CD4-positive, alpha-beta memory T cell (primary cell): ENCODE results near the gene LLGL2. TPM values are rescaled to one million over a fixed set of nuclear protein-coding genes. Genes with fewer than 3 reads are reported as not detected.
A peak's percentile ranks its signal among the peaks of the same experiment; 100 is the strongest.

Source experiments
- CTCF ChIA-PET: fragments of 350-600 bp; sonication (Branson Sonifier 250); formaldehyde crosslinking; loops from one replicate; lab custom pipeline; 2021; ENCODE audit warnings: inconsistent platforms; ENCODE audit not compliant: partially characterized antibody; lab: Charles Lee
- POLR2A ChIA-PET: fragments of 350-600 bp; sonication (Branson Sonifier 250); formaldehyde crosslinking; loops from one replicate; lab custom pipeline; 2021; ENCODE audit not compliant: partially characterized antibody; lab: Charles Lee
- DNase-seq, 5 donors: peaks; one replicate each; pipeline versions ENCODE4 v3.0.0 to v3.0.0-alpha.2; 2020 to 2022; ENCODE audit warnings: mixed read lengths in 1 of 5
- H3K27ac ChIP-seq: one replicate; pipeline ENCODE4 v1.7.0; 2013; ENCODE audit warnings: low read depth, low read length
- H3K27me3 ChIP-seq: 2 replicates; pipeline ENCODE4 v1.7.0; 2013; ENCODE audit warnings: mild to moderate bottlenecking, low read length, moderate library complexity; ENCODE audit not compliant: insufficient read depth
- H3K36me3 ChIP-seq: 2 replicates; pipeline ENCODE4 v1.7.0; 2013; ENCODE audit warnings: mild to moderate bottlenecking, low read length, moderate library complexity; ENCODE audit not compliant: insufficient read depth
- H3K4me1 ChIP-seq: 2 replicates; pipeline ENCODE4 v1.7.0; 2013; ENCODE audit warnings: mild to moderate bottlenecking, low read length, moderate library complexity; ENCODE audit not compliant: insufficient read depth
- H3K4me3 ChIP-seq, 2 donors: one replicate each; pipeline ENCODE4 v1.7.0; 2013; ENCODE audit warnings: low read length in 2 of 2, mild to moderate bottlenecking in 1 of 2
- H3K9me3 ChIP-seq, 2 donors: one replicate each; pipeline ENCODE4 v1.7.0; 2013; ENCODE audit warnings: low read length in 2 of 2, control low read depth in 1 of 2; ENCODE audit not compliant: control insufficient read depth in 1 of 2
- H3K27ac Mint-ChIP-seq, 7 donors: one replicate each; pipeline ENCODE4 v1.8.0; 2020 to 2021; ENCODE audit warnings: mixed read lengths in 7 of 7, mild to moderate bottlenecking in 6 of 7, inconsistent platforms in 3 of 7, moderate library complexity in 3 of 7
- H3K27me3 Mint-ChIP-seq, 2 donors: one replicate each; pipeline ENCODE4 v1.8.0; 2020 to 2021; ENCODE audit warnings: mixed read lengths in 2 of 2
- H3K36me3 Mint-ChIP-seq, 2 donors: one replicate each; pipeline ENCODE4 v1.8.0; 2020 to 2021; ENCODE audit warnings: mixed read lengths in 2 of 2, inconsistent platforms in 1 of 2, mild to moderate bottlenecking in 1 of 2
- H3K4me1 Mint-ChIP-seq, 4 donors: one replicate each; pipeline ENCODE4 v1.8.0; 2020 to 2021; ENCODE audit warnings: mixed read lengths in 4 of 4, mild to moderate bottlenecking in 1 of 4
- H3K4me3 Mint-ChIP-seq, 8 donors: one replicate each; pipeline ENCODE4 v1.8.0; 2020 to 2021; ENCODE audit warnings: mixed read lengths in 8 of 8, mild to moderate bottlenecking in 7 of 8, moderate library complexity in 6 of 8, inconsistent platforms in 3 of 8
- H3K9me3 Mint-ChIP-seq, 8 donors: one replicate each; pipeline ENCODE4 v1.8.0; 2020 to 2021; ENCODE audit warnings: mixed read lengths in 8 of 8, mild to moderate bottlenecking in 5 of 8, inconsistent platforms in 3 of 8, moderate library complexity in 1 of 8
- intact Hi-C: fragments of 100-400 bp; cut with micrococcal nuclease; formaldehyde crosslinking; loops from one replicate; pipeline ENCODE4 v1.15.1; 2023
- polyA plus RNA-seq, 2 donors: library from polyadenylated mRNA; unstranded; fragments of 300-500 nt; fragmentation: Illumina TruSeq; gene quantifications; one replicate each; pipeline ENCODE4 v1.2.3, GENCODE V29; 2021
- total RNA-seq, 2 experiments: library from RNA; stranded (reverse); gene quantifications; one replicate each; pipeline ENCODE4 v1.2.3, GENCODE V29; 2021

LLGL2 gene
- total and polyA plus RNA-seq, 4 experiments from 2014 or later = 19.3 to 43.6 (median 32.2) TPM

DNA sequence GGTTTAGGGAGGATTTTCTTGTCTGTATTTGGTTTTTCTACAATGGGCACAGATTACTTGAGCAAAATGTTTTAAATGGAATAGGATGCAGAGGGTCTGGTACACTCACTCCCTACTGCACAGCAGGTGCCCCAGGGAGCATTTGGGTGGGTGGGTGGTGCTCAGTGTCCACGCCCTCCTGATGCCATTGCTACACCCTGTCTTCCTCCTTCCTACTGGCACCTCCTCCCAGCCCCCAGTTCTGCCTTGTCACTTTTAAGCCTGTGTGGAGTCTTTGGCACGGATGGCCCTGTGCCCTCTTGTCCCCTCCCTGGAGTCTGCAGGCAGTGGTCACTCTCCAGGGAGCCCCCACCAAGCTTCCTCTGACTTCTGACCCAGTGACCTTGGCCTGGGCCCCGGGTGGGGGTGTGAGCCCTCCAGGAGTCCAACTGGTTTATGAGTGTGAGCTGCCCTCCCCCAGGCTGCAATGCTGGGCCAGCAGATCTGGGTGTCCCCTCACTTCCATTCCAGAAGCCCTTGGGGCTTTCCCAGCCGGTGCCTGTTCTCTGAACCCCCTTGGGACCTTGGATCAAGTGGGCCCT, 15.5 kb downstream of the LLGL2 start:
- ChIA-PET CTCF (no interaction called here), POLR2A (no interaction called here)
- no peak overlapping the region for H3K27ac ChIP-seq
- Mint-ChIP-seq H3K4me1 (peaks cover 0 to 15% (median under 1%) of the 10 kb centered on the region in 4 donors), H3K27ac (no peak overlapping the region), H3K4me3 (no peak overlapping the region), H3K36me3 (peaks cover 3 to 5% of the 10 kb centered on the region in 2 donors), H3K9me3 (no peaks in the 10 kb centered on the region), H3K27me3 (no peaks in the 10 kb centered on the region)
- no peak for DNase-seq
- peaks cover 3% of the 10 kb centered on the region for H3K4me1 ChIP-seq
- H3K4me3 ChIP-seq = no peak overlapping the region
- H3K9me3 ChIP-seq = no peaks in the 10 kb centered on the region
- intact Hi-C loops = no loop called here
- H3K27me3 ChIP-seq = no peaks in the 10 kb centered on the region
- H3K36me3 ChIP-seq = no peaks in the 10 kb centered on the region

DNA sequence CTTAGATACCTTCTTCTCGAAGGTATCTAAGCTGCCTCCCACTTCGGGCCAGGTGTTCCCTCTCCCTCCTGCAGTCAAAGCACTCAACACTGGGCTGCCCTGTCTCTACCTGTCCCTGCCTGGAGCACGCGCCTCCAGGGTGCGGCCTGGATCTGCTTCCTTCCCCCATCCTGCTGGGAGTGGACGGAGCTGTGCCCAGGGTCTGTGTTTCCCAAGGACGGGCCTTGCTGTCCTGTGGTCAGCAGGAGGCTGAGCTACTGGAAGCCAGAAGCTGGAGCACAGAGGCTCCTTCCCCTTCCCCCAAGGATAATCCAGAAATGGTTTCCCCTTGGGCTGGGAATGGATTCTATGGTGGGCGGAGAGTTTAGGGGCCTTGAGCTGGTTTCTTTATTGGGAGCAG, 16.7 kb downstream of the LLGL2 start:
- POLR2A ChIA-PET = no interaction called here

DNA sequence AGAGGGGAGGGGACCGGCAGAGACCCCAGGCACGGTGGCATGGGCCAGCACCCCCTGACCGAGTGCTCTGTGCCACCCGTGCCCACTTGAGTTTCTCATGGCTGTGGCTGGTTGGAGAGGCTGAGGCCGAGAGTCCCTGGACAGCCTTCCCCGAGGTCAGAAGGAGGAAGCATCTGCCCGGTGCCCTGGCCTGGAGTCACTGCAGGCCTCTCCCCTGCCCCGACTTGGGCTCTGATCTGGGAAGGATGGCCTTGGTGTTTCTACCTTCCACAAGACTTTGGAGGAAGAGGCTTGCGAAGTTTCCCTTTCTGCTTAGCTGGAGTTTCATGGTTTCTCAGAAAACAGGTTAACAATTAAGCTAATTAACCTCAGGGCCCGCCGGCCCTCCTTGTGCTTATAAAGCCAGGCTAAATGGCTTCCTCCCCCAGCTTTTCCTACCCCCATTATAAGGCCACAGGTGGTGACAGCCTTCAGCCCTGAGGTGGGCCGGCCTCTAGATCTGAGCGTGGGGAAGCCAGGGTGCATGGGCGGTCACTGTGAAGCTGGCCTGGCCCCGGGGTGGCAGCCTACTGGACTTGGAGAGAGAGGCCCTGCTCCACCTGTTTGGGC, 17.3 kb downstream of the LLGL2 start:
- H3K27me3 Mint-ChIP-seq = no peaks in the 10 kb centered on the region
- no peak for DNase-seq
- no peak overlapping the region for H3K27ac Mint-ChIP-seq
- H3K36me3 Mint-ChIP-seq = peaks cover 3 to 9% of the 10 kb centered on the region in 2 donors
- Histone ChIP-seq H3K4me3 (no peak overlapping the region), H3K9me3 (no peaks in the 10 kb centered on the region), H3K4me1 (no peaks in the 10 kb centered on the region), H3K36me3 (no peaks in the 10 kb centered on the region), H3K27ac (no peak overlapping the region), H3K27me3 (no peaks in the 10 kb centered on the region)
- ChIA-PET POLR2A (no interaction called here), CTCF (interaction anchor here (1.1 kb wide), 1 partner anchor 665 kb away, joined by 3 read pairs; no protein-coding TSS in a partner anchor)
- no peak overlapping the region for H3K4me3 Mint-ChIP-seq
- H3K9me3 Mint-ChIP-seq = no peaks in the 10 kb centered on the region
- intact Hi-C loops = no loop called here
- H3K4me1 Mint-ChIP-seq = peaks cover 0 to 11% (median 0%) of the 10 kb centered on the region in 4 donors

More for the DNA sequence above, 16.7 kb downstream of the LLGL2 start:
- Histone ChIP-seq H3K27me3 (no peaks in the 10 kb centered on the region), H3K4me1 (no peaks in the 10 kb centered on the region), H3K36me3 (no peaks in the 10 kb centered on the region), H3K27ac (no peak overlapping the region), H3K4me3 (no peak overlapping the region), H3K9me3 (no peaks in the 10 kb centered on the region)
- CTCF ChIA-PET = interaction anchor here (1.1 kb wide), 1 partner anchor 664 kb away, joined by 3 read pairs; no protein-coding TSS in a partner anchor
- no peak for DNase-seq
- Mint-ChIP-seq H3K9me3 (no peaks in the 10 kb centered on the region), H3K4me3 (no peak overlapping the region), H3K27me3 (no peaks in the 10 kb centered on the region), H3K36me3 (peaks cover 3 to 5% of the 10 kb centered on the region in 2 donors), H3K4me1 (peaks cover 0 to 11% (median 0%) of the 10 kb centered on the region in 4 donors), H3K27ac (peak overlapping the region in 1 of 7 donors; percentile 65)
- intact Hi-C loops = no loop called here

GRCh38 chr17:75544250-75544649, 18.8 kb downstream of the LLGL2 start:
- intact Hi-C loops = no loop called here
- Histone ChIP-seq H3K27ac (no peak overlapping the region), H3K9me3 (no peaks in the 10 kb centered on the region), H3K4me1 (no peaks in the 10 kb centered on the region), H3K4me3 (no peak overlapping the region), H3K36me3 (no peaks in the 10 kb centered on the region), H3K27me3 (no peaks in the 10 kb centered on the region)
- Mint-ChIP-seq H3K36me3 (peaks cover 0 to 7% of the 10 kb centered on the region in 2 donors), H3K9me3 (no peaks in the 10 kb centered on the region), H3K4me3 (no peak overlapping the region), H3K4me1 (peaks cover 0 to 7% (median 0%) of the 10 kb centered on the region in 4 donors), H3K27ac (peak overlapping the region in 1 of 7 donors; percentile 18), H3K27me3 (no peaks in the 10 kb centered on the region)
- ChIA-PET CTCF (no interaction called here), POLR2A (no interaction called here)
- DNase-seq = no peak

DNA sequence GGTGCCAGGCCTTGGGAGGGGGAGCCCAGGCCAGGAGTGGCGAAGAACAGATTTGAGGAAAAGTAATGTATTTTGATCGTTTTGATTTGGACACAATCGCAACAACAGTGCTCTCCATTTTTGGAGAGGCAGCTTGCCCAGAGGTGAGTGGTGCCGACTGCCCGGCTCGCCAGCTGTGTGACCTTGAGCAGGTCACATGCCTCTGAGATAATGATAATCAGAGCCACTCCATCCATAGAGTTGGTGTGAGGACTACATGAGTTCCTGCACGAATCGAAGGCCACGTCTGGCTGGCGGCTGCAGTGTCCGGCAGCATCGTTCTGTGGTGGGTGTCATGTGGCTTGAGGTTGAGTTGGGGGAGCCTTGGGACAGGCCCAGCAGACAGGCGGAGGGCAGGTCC, 20.7 kb downstream of the LLGL2 start:
- Mint-ChIP-seq H3K4me1 (peaks cover 0 to 7% (median 0%) of the 10 kb centered on the region in 4 donors), H3K36me3 (peaks cover 4 to 11% of the 10 kb centered on the region in 2 donors), H3K27me3 (no peaks in the 10 kb centered on the region), H3K9me3 (no peaks in the 10 kb centered on the region), H3K4me3 (no peak overlapping the region), H3K27ac (peak overlapping the region in 1 of 7 donors; percentile 67)
- ChIA-PET POLR2A (no interaction called here), CTCF (no interaction called here)
- Histone ChIP-seq H3K27ac (no peak overlapping the region), H3K36me3 (no peaks in the 10 kb centered on the region), H3K4me1 (no peaks in the 10 kb centered on the region), H3K9me3 (no peaks in the 10 kb centered on the region), H3K27me3 (no peaks in the 10 kb centered on the region), H3K4me3 (no peak overlapping the region)
- intact Hi-C loops = no loop called here
- DNase-seq = no peak

- H3K4me3 Mint-ChIP-seq = no peak overlapping the region
- CTCF ChIA-PET = no interaction called here
- no peaks in the 10 kb centered on the region for H3K4me1 ChIP-seq
- intact Hi-C loops = no loop called here
- no peaks in the 10 kb centered on the region for H3K9me3 Mint-ChIP-seq
- no peaks in the 10 kb centered on the region for H3K9me3 ChIP-seq
- no peak overlapping the region for H3K27ac ChIP-seq
- H3K27me3 ChIP-seq = no peaks in the 10 kb centered on the region
- H3K36me3 ChIP-seq = no peaks in the 10 kb centered on the region
- H3K36me3 Mint-ChIP-seq = peaks cover 4 to 9% of the 10 kb centered on the region in 2 donors
- POLR2A ChIA-PET = no interaction called here
- H3K27ac Mint-ChIP-seq = no peak overlapping the region
- DNase-seq = no peak
- peaks cover 0 to 4% (median 0%) of the 10 kb centered on the region in 4 donors for H3K4me1 Mint-ChIP-seq
- H3K27me3 Mint-ChIP-seq = no peaks in the 10 kb centered on the region
- H3K4me3 ChIP-seq = no peak overlapping the region
Measured at GRCh38 chr17:75547091-75547490, 21.6 kb downstream of the LLGL2 start.

GRCh38 chr17:75548813-75549212, 23.3 kb downstream of the LLGL2 start:
- H3K9me3 ChIP-seq = no peaks in the 10 kb centered on the region
- no peak for DNase-seq
- H3K27ac Mint-ChIP-seq = no peak overlapping the region
- peaks cover 4 to 8% of the 10 kb centered on the region in 2 donors for H3K36me3 Mint-ChIP-seq
- H3K4me1 Mint-ChIP-seq = no peaks in the 10 kb centered on the region
- H3K27me3 ChIP-seq = no peaks in the 10 kb centered on the region
- H3K4me3 Mint-ChIP-seq = no peak overlapping the region
- H3K4me3 ChIP-seq = no peak overlapping the region
- no peaks in the 10 kb centered on the region for H3K36me3 ChIP-seq
- H3K27ac ChIP-seq = no peak overlapping the region
- H3K4me1 ChIP-seq = no peaks in the 10 kb centered on the region
- no peaks in the 10 kb centered on the region for H3K9me3 Mint-ChIP-seq
- ChIA-PET POLR2A (no interaction called here), CTCF (interaction anchor here (1.2 kb wide), 1 partner anchor 52 kb away, joined by 3 read pairs; no protein-coding TSS in a partner anchor)
- no peaks in the 10 kb centered on the region for H3K27me3 Mint-ChIP-seq
- intact Hi-C loops = no loop called here
